Measurements from ENCODE around the gene PRPF38A.
A peak's percentile ranks its signal among the peaks of the same experiment; 100 is the strongest.

PRPF38A gene

DNA sequence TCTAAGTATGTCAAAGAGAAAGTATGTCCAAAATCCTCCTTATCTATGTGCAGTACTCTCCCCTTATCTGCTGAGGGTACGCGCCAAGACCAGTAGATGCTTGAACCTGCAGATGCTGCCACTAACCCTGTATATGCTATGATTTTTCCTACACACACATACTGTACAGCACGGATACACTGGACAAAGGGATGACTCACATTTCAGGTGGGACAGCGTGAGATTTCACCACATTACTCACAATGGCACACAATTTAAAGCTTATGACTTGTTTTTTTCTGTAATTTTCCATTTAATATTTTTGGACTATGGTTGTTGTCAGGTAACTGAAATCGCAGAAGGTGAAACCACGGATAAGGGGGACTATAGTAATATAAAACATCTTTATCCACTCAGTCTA lies 4.3 kb upstream of the PRPF38A start:
- DNase-seq (ENCODE audit: low read depth in 2 of 2) = no peak

DNA sequence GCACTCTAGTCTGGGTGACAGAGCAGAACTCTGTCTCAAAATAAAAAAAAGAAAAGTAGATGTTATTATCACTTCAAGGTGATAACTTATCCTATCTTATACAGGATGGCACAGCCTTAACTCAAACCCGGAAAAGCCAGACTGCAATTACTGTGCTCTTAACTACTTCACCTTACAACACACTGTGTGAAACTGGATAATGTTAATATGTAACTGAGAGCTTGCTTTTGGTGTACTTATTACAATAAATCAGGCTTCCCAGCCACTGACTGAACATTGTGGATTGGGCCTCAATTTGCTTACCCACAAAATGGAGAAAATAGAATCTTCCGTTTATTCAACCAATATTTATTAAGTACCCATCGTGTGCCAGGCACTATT lies 1.6 kb upstream of the PRPF38A start:
- no peak for DNase-seq (ENCODE audit: low read depth in 2 of 2)

DNA sequence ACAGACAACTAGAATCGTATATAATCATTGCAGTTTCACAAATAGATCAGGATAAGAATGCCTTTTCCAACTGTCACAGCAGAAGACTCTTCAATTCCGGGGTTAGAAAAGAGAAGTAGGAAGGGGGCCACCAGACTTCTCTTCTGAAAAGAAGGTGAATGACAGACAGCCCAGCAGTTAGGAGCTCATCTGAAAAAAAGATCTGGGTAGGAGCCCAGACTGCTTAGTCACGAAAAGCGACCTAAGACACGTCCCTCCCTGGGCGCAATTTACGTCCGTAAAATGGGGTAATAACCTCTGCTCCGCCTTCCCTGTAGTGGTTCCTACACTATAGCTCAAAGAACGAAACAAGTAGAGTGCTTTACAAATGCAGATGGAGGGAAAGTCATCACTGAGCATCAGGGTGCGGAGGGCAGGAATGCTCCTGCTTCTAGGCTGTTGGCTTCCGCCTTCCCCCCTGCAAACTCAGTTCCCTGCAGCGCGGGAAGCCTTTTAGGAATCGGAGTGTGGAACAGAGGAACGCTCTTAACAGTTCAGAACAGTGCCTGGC lies 761 bp upstream of the PRPF38A start:
- peak; percentile 40 to 45 for DNase-seq (ENCODE audit: low read depth in 2 of 2)

DNA sequence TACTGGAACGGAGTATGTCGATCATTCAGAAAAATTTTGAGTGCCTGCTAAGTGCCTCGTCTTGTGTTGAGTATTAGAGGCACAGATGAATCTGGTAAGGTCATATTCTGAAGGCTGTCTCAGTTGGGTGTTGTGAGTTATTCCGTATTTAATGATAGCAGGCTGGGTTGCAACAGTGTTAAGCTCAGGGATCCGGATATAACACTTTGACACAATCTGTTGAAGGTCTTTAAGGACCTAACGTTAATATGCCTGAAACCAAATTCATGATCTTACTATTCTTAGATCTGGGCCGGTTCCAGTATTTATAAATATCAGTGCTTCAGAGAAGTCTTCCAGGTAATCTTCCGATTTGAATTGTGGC lies 555 bp downstream of the PRPF38A start:
- DNase-seq (ENCODE audit: low read depth in 2 of 2) = no peak

DNA sequence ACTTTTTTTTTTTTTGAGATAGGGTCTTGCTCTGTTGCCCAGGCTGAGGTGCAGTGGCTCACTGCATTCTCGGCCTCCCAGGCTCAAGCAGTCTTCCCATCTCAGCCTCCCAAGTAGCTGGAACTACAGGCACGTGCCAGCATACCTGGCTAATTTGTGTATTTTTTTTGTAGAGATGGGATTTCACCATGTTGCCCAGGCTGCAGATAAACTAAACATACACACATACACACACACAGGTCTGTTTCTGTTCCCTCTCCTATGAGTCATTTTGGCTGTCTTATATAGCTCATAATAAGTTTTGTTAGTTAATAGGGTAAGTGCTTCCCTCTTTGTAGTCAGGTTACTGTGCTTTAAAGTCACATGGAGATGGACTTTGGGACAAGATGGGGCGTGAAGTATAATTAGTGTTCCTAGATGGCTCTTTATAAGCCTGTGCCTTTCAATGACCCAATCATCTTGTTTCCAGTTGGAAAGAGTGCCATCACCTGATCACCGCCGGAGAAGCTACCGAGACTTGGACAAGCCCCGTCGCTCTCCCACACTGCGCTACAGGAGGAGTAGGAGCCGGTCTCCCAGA lies 9.1 kb downstream of the PRPF38A start:
- DNase-seq (ENCODE audit: low read depth in 2 of 2) = no peak

DNA sequence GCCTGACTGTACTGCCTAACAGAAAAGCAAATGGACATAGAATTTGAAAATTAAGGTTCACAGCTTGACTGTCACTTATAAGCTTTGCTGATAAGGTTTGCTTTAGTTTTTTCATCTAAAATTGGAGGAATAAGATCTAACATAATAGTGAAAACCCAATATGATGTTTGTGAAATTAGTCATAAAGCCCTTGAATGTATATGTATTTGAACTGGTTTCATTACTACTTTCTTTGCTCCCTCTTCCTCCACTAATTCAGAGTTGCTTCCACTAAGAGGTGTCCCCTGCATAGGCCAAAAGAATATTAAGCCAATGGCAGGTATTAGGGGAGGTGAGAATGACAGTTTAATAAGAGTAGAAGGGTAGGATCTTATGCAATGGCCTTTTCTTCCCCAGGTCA lies 10.5 kb downstream of the PRPF38A start:
- DNase-seq (ENCODE audit: low read depth in 2 of 2) = no peak

DNA sequence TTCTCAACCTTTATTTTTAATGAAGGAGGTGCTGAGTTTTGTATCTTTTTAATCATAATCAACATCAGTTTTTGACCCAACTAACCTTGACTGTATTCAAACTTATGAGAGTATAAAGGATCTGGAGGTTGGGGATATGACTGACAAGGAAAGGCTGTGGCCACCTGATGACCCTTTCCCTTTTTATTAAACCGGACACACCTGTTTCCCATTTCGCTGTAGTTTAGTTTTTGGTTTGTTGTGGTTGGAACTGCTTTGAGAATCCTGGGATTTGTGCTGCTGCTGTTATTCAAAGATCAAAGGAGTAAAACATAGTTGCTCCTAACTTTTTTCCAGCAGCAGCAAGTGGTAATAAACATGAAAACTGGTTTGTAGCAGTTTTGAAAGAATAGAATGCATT lies 12.4 kb downstream of the PRPF38A start:
- no peak for DNase-seq (ENCODE audit: low read depth in 2 of 2)

DNA sequence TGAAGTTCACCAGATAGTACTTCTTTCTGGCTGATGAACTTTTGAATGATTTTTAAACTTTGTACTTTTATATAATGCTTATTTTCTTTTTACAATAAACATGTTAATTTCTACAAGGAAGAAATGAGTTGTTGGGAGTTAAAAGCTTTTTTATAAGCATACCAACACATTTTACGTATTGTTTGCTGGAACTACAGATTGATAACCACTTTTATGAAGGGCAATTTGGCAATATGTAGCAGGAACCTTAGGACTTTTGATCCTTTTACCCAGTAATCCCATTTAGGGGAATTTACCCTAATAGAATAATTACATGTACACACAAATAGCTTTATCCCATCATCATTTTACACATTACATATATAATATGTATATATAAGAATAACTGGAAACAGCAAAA lies 16.3 kb downstream of the PRPF38A start:
- no peak for DNase-seq (ENCODE audit: low read depth in 2 of 2)

DNA sequence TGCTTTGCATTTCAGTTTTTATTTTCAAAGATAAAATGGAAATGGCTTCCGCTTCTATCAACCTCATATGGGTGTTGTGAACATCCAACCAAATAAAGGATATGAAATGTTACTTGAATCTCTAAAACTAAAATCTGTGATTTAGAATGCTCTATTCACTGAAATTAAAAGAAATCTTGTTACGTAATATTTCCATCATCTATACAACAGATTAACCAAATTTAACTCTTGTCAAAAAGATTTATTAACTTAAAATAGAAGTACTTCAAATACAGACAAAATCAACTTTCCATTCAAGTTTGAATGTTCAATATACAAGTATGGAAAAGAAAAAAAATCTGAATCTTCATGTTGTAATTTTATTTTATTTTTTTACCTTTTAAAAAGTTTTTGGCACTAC lies 18.7 kb downstream of the PRPF38A start:
- DNase-seq (ENCODE audit: low read depth in 2 of 2) = no peak

DNA sequence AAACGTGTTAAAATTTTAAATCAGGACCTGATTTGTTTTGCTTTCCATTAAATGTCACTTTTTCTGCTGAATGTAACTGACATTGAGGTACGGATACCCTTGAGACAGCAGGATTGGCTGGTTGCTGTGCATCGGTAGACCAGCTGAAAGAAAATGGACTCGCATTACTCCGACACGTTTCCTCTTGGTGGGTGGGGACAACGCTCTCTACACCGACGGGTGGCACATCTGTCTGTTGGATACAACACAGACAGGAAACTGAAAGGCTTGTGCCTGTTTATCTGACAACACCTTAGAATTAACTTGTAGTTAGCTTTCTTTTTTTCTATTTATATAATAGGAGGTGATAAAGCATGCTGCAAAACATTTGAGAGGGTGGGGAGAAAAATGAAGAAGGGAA lies 19.4 kb downstream of the PRPF38A start:
- peak; percentile 22 to 37 for DNase-seq (ENCODE audit: low read depth in 2 of 2)

DNA sequence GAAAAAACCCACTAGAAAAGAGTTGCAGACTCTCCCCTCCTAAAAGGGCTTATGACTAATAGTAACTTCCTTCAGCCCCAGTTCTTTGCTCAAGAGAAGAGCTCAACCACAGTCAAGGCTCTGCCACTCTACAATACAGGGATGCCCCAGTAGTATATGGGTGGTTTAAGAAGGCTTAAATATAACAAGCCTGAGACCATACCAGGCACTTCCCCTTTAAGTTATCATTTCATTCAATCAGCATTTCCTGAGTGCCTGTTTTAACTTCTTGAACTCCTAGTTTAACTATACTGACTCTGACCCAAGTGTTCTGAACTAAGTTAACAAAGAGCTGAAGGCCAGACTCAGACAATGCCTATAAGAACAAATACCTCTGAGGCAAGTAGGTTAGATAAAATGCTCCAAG lies 19.8 kb downstream of the PRPF38A start:
- no peak for DNase-seq (ENCODE audit: low read depth in 2 of 2)

DNA sequence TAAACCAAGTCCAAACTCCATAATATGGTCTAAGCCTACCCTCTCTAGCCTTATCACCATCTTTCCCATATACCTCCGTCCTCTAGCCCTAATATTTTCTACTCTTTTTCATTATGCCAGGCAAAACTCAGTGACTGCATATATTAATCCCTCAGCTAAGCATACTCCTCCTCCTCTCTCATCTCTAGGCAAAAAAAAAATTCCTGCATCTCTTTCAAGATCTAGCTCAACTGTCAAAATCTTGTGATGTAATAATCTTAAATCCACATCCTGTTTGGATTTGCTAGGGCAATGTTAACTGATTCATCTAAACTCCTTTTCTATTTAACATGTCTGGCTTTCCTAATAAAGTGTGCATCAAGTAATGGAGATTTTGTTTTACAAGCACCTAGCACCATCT lies 20.4 kb downstream of the PRPF38A start:
- no peak for DNase-seq (ENCODE audit: low read depth in 2 of 2)

DNA sequence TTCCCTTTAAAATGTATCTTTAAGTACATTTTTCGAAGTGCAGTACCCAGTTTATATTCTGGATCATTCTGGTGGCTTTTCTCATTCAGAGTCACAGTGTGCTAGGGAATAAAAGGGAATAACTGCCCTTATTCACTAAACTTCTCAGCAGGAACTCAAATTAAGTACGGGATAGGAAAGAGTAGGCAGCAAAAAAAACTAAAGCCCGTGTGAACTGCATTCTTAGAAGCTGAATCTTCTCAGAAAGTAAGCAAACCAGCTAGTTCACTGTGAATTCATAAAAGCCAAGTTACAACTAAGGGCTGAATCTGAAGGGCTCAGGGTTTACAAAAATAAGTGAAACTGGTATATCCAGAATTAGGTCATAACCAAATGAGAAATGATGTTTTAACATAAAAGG lies 22.0 kb downstream of the PRPF38A start:
- DNase-seq (ENCODE audit: low read depth in 2 of 2) = no peak

DNA sequence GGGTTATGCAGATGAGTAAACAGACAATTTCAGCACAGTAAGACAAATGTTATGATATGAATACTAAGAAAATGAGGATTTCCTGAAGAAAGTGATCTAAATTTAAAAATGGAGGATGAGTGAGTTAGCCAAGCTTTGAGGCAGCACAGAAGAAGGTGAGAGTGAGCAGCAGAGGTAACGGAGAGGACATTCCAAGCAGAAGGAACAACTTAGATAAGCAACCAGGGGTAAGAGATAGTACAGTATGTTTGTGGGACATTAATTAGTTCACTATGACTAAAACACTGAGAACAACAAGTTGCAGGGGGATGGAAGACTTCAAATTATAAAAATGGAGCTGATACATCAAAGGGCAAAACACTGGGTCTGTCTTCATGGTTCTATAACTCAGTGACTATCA lies 22.8 kb downstream of the PRPF38A start:
- DNase-seq (ENCODE audit: low read depth in 2 of 2) = no peak

DNA sequence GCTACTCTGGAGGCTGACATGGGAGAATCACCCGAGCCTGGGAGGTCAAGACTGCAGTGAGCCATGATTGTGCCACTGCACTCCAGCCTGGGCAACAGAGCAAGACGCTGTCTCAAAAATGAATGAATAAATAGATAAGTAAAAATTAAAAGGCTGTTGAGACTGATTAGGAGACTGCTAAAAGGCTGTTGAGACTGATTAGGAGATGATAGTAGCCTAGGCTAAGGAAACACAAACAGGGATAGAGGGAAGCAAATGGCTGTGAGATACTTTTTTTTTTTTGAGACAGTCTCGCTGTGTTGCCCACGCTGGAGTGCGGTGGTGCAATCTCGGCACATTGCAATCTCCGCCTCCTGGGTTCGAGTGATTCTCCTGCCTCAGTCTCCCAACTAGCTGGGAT lies 28.4 kb downstream of the PRPF38A start:
- no peak for DNase-seq (ENCODE audit: low read depth in 2 of 2)

DNA sequence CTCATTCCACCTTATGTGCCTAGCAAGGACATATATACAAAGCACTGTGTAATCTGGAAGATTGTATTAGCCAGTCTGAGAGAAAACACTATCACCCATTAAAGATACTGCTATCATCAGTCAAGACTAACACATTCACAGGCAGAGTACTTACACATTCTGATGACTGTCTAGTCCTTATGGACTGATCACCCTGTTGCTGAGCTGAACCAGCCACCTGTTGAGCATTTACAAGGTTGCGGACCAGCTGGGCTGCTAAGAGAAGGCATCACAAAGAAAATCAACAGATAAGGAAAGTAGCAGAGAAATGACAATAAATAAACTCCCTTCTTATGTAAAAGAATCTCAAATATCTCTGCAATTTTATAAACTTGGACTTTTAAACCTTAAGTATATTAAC lies 30.8 kb downstream of the PRPF38A start:
- DNase-seq (ENCODE audit: low read depth in 2 of 2) = no peak

DNA sequence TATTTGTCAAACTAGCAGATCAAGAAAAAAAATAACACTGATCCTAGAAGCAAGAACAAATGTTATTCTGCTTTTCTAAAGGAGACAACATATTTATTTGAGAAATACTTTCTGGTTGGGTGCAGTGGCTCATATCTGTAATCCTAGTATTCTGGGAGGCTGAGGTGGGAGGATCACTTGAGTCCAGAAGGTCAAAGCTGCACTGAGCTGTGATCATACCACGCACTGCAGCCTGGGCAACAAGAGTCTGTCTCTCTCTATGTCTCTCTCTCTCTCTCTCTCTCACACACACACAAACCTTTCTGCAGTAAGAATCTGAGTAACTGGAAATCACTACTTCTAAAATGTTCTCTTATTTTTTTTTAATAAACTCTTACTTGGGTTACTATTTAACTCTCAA lies 31.2 kb downstream of the PRPF38A start:
- DNase-seq (ENCODE audit: low read depth in 2 of 2) = no peak

DNA sequence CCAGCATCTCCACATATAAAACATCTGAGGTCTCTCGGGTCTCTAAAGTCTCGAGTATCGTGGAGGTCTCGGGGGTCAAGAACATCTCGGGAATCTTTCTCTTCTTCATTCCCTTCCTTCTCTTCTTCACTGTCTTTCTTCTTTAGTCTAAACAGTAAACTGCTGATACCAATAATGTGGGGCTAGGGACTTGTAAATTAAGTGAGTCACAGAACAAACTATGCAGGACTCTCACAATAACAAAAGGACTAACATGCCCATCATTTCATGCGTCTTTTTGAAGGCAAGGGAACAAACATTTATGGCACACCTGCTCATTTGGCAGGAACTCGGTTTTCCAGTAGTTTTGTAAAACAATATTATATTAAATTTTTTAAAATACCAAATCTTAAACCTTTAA lies 32.4 kb downstream of the PRPF38A start:
- no peak for DNase-seq (ENCODE audit: low read depth in 2 of 2)

DNA sequence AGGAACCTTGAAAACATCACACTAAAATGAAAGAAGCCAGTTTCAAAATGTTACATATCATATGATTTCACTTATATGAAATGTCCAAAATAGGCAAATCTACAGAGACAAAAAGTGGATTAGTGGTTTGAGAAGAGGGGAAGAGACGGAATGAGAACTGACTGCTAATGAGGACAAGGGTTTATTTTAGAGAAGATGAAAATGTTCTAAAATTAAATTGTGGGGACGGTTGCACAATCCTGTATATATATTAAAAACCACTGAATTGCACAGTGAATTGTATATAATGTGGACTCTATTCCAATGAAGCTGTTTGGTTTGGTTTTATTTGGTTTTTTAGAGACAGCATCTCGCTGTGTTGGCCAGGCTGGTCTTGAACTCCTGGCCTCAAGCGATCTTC lies 35.6 kb downstream of the PRPF38A start:
- DNase-seq (ENCODE audit: low read depth in 2 of 2) = no peak

DNA sequence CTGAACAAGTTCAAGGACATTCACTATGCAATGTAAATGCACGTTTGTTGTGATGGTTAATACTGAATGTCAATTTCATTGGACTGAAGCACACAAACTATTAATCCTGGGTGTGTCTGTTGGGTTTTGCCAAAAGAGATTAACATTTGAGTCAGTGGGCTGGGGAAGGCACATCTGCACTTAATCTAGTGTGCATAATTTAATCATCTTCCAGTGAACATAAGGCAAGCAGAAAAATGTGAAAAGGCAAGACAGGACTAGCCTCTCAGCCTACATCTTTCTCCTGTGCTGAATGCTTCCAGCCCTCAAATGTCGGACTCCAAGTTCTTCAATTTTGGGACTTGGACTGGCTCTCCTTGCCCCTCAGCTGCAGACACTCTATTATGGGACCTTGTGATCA lies 40.1 kb downstream of the PRPF38A start:
- no peak for DNase-seq (ENCODE audit: low read depth in 2 of 2)

DNA sequence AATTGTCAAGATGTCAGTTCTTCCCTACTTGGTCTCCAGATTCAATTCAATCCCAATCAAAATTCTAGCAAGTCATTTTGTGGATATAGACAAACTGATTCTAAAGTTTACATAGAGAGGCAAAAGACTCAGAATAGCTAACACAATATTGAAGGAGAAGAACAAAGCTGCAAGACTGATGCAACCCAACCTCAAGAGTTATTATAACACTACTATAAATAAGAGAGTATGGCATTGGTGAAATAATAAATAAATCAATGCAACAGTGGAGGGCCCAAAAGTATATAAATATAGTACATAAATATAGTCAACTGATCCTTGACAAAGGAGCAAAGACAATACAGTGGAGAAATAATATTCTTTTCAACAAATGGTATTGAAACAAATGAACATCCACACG lies 49.7 kb downstream of the PRPF38A start:
- DNase-seq (ENCODE audit: low read depth in 2 of 2) = no peak

DNA sequence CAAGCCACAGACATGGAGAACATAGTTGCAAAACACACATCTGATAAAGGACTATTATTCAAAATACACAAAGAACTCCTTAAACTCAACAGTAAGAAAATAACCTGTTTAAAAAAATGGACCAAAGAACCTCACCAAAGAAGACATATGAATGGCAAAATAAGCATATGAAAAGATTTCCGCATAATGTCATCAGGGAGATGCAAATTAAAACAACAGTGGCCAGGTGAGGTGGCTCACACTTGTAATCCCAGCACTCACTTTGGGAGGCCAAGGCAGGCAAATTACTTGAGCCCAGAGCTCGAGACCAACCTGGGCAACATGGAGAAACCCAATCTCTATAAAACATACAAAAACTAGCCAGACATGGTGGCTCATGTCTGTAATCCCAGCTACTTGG lies 50.4 kb downstream of the PRPF38A start:
- no peak for DNase-seq (ENCODE audit: low read depth in 2 of 2)

DNA sequence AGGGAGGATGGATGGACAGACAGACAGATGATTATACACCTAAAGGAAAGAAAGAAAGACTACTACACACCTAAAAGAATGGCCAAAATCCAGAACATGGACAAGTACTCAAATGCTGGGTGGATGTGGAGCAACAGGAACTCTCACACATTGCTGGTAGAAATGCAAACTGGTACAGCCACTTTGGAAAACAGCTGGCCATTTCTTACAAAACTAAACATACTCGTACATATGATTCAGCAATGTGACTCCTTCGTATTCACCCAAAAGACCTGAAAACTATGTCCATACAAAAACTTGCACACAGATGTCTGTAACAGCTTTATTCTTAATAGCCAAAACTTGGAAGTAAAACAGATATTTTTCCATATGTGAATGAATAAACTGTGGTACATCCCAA lies 51.3 kb downstream of the PRPF38A start:
- no peak for DNase-seq (ENCODE audit: low read depth in 2 of 2)

DNA sequence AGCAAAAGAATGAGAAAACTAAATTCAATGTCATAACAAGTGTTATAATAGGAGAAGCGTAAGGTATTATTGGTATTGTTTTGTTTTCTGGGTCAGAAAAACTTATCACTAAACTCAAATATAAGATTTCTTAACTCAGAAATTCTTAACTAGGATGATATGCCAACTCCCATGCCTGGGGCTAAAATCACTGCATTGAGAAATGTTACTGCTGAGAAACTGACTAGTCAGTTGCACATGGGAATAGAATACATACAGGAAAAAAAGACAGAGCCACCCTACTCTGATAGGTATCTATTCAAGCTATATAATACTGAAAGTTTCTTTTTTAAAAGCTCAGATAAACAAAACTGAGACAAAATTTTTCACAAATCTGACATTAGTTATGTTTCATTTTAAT lies 56.3 kb downstream of the PRPF38A start:
- DNase-seq (ENCODE audit: low read depth in 2 of 2) = no peak

DNA sequence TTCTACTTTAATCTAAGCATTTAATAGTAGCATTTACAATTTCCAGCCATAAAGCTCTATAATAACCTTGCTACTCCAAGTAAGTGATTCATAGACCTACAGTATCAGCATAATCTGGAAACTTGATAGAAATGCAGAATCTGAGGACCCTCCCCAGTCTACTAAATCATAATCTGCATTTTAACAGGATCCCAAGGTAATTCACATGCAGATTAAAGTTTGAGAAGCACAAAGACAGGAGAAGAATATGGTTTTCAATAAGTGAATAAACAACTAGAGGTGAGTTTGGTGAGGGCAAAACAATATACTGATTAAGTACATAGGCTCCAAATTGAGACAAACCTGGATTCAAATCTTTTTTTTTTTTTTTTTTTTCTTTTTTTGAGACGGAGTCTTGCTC lies 57.4 kb downstream of the PRPF38A start:
- DNase-seq (ENCODE audit: low read depth in 2 of 2) = no peak

Measured in stimulated activated CD4-positive, alpha-beta T cell treated with anti-CD3 and anti-CD28 coated beads, Interleukin-4, amount 100 ng/mL, for 48 hours (primary cell).